OCI-LY3 (cell line): ENCODE measurements around the gene ZNF407.

Experiments
- H2AFZ ChIP-seq: fragments of 200-600, 300-600 bp; shearing (Covaris generic); 2 replicates; pipeline ENCODE4 v1.6.0; 2014; ENCODE audit warnings: antibody characterized with exemption, low read depth, low read length
- H3K27ac ChIP-seq: fragments of 200-600, 300-600 bp; sonication (generic); 2 replicates; pipeline ENCODE4 v1.5.1; 2014; ENCODE audit warnings: mild to moderate bottlenecking, low read length, moderate library complexity, mixed read lengths
- H3K27me3 ChIP-seq: fragments of 200-600, 300-600 bp; sonication (generic); 2 replicates; pipeline ENCODE4 v1.6.1; 2014; ENCODE audit warnings: low read depth, low read length, mixed read lengths
- H3K36me3 ChIP-seq: fragments of 200-600, 300-600 bp; sonication (generic); replicated peaks from 2 replicates; pipeline ENCODE3; 2014; ENCODE audit warnings: low read depth, low read length, mixed read lengths
- H3K4me1 ChIP-seq: fragments of 300-600, 200-600 bp; sonication (generic); 2 replicates; pipeline ENCODE4 v1.6.1; 2014; ENCODE audit warnings: low read length, mixed read lengths
- H3K4me2 ChIP-seq: fragments of 200-600, 300-600 bp; sonication (generic); 2 replicates; pipeline ENCODE4 v1.6.1; 2014; ENCODE audit warnings: low read length, mixed read lengths
- H3K4me3 ChIP-seq: fragments of 300-600, 200-600 bp; sonication (generic); 2 replicates; pipeline ENCODE4 v1.5.1; 2014; ENCODE audit warnings: antibody characterized with exemption, mild to moderate bottlenecking, low read length, moderate library complexity
- H3K79me2 ChIP-seq: fragments of 300-600, 200-600 bp; shearing (Covaris generic); 2 replicates; pipeline ENCODE4 v1.6.1; 2014; ENCODE audit warnings: mild to moderate bottlenecking, low read length, mixed read lengths
- H3K9ac ChIP-seq: fragments of 300-600, 200-600 bp; shearing (Covaris generic); 2 replicates; pipeline ENCODE4 v1.6.0; 2014; ENCODE audit warnings: mild to moderate bottlenecking, low read length, moderate library complexity
- H3K9me3 ChIP-seq: fragments of 200-600, 300-600 bp; shearing (Covaris generic); 2 replicates; pipeline ENCODE4 v1.6.1; 2014; ENCODE audit warnings: low read length, mixed read lengths; ENCODE audit not compliant: insufficient read depth
- H4K20me1 ChIP-seq: fragments of 200-600, 300-600 bp; sonication (generic); 2 replicates; pipeline ENCODE4 v1.6.1; 2016; ENCODE audit warnings: low read length, mixed read lengths; ENCODE audit not compliant: insufficient read depth
- EZH2phosphoT487 ChIP-seq: fragments of 200-600 bp; shearing (Covaris generic); IDR thresholded peaks from 2 replicates; pipeline ENCODE4 v1.6.1; 2018; ENCODE audit warnings: antibody characterized with exemption, mixed run types, low read depth
- TF ChIP-seq, protein P1 (sequence below): fragments of 200-600, 300-600 bp; sonication (generic); IDR thresholded peaks from 2 replicates; pipeline ENCODE4 v1.5.1; 2014; ENCODE audit warnings: antibody characterized with exemption, low read length, low read depth

The ZNF407 gene

GRCh38 chr18:75057169-75057960, 459.7 kb downstream of the ZNF407 start:
- H3K27me3 ChIP-seq: no peaks in the 10 kb centered on the region
- H3K4me3 ChIP-seq: no peak overlapping the region
- H3K36me3 ChIP-seq: no peaks in the 10 kb centered on the region
- H3K27ac ChIP-seq: no peak overlapping the region
- no peaks in the 10 kb centered on the region for H3K4me1 ChIP-seq
- H3K9me3 ChIP-seq: no peaks in the 10 kb centered on the region
- H3K79me2 ChIP-seq: no peaks in the 10 kb centered on the region
- no peak overlapping the region for H2AFZ ChIP-seq
- no peak overlapping the region for H3K9ac ChIP-seq
- TF ChIP-seq, protein P1, sequence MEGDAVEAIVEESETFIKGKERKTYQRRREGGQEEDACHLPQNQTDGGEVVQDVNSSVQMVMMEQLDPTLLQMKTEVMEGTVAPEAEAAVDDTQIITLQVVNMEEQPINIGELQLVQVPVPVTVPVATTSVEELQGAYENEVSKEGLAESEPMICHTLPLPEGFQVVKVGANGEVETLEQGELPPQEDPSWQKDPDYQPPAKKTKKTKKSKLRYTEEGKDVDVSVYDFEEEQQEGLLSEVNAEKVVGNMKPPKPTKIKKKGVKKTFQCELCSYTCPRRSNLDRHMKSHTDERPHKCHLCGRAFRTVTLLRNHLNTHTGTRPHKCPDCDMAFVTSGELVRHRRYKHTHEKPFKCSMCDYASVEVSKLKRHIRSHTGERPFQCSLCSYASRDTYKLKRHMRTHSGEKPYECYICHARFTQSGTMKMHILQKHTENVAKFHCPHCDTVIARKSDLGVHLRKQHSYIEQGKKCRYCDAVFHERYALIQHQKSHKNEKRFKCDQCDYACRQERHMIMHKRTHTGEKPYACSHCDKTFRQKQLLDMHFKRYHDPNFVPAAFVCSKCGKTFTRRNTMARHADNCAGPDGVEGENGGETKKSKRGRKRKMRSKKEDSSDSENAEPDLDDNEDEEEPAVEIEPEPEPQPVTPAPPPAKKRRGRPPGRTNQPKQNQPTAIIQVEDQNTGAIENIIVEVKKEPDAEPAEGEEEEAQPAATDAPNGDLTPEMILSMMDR: no peak
- TF ChIP-seq EZH2phosphoT487: no peak
- no peaks in the 10 kb centered on the region for H4K20me1 ChIP-seq
- no peak overlapping the region for H3K4me2 ChIP-seq

GRCh38 chr18:75060185-75060584, 462.5 kb downstream of the ZNF407 start:
- Histone ChIP-seq H3K4me2 (no peak overlapping the region), H3K4me1 (no peaks in the 10 kb centered on the region), H2AFZ (no peak overlapping the region), H3K79me2 (no peaks in the 10 kb centered on the region), H3K4me3 (no peak overlapping the region), H3K9me3 (no peaks in the 10 kb centered on the region), H3K36me3 (no peaks in the 10 kb centered on the region), H3K27me3 (no peaks in the 10 kb centered on the region), H3K27ac (no peak overlapping the region), H4K20me1 (no peaks in the 10 kb centered on the region), H3K9ac (no peak overlapping the region)
- TF ChIP-seq EZH2phosphoT487: no peak
- TF ChIP-seq, protein P1: no peak

DNA sequence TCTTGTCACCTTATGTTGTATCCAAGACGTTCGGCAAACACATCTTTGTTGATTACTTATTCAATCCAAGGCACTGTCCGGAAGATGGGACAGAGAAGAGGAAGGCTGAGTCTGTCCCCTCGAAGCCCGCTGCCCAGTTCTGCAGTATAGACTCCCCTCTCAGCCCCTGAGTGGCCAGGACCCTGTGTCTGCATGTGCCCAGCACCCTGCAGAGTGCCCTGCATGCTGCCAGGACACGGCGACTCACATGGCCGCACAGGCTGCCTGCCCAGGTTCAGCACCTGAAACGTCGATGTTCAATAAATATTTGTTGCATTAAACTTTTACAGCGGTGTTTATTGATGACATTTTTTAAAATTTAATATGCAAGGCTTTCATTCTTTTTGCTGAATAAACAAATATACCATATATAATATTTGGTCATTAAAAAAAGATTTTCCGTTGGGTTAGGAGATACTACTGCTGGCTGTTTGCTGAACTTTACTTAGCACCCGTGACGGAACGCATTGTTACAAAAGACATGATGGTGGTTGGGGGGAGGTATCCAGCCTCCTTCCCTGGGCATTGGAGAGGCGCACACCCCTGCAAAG, 464.7 kb downstream of the ZNF407 start:
- no peaks in the 10 kb centered on the region for H3K36me3 ChIP-seq
- no peak for TF ChIP-seq EZH2phosphoT487
- TF ChIP-seq, protein P1: no peak
- no peak overlapping the region for H3K27ac ChIP-seq
- H3K79me2 ChIP-seq: no peaks in the 10 kb centered on the region
- H4K20me1 ChIP-seq: no peaks in the 10 kb centered on the region
- no peaks in the 10 kb centered on the region for H3K4me1 ChIP-seq
- no peaks in the 10 kb centered on the region for H3K9me3 ChIP-seq
- H2AFZ ChIP-seq: no peak overlapping the region
- H3K9ac ChIP-seq: no peak overlapping the region
- no peak overlapping the region for H3K4me3 ChIP-seq
- no peaks in the 10 kb centered on the region for H3K27me3 ChIP-seq
- H3K4me2 ChIP-seq: no peak overlapping the region

DNA sequence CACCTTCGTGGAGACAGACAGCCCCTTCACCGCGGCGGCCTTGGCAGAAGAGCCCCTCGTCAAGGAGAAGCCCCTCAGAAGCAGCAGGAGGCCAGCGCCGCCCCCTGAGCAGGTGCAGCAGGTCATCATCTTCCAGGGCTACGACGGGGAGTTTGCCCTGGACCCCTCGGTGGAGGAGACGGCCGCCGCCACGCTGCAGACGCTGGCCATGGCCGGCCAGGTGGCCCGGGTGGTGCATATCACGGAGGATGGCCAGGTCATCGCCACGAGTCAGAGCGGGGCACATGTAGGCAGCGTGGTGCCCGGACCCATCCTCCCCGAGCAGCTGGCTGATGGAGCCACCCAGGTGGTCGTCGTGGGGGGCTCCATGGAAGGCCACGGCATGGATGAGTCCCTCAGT, 465.5 kb downstream of the ZNF407 start:
- no peak overlapping the region for H3K4me3 ChIP-seq
- H3K9me3 ChIP-seq: no peaks in the 10 kb centered on the region
- no peak overlapping the region for H3K27ac ChIP-seq
- no peaks in the 10 kb centered on the region for H4K20me1 ChIP-seq
- no peak overlapping the region for H2AFZ ChIP-seq
- no peak overlapping the region for H3K9ac ChIP-seq
- H3K79me2 ChIP-seq: no peaks in the 10 kb centered on the region
- no peaks in the 10 kb centered on the region for H3K4me1 ChIP-seq
- TF ChIP-seq EZH2phosphoT487: no peak
- TF ChIP-seq, protein P1: no peak
- H3K4me2 ChIP-seq: no peak overlapping the region
- H3K27me3 ChIP-seq: no peaks in the 10 kb centered on the region
- no peaks in the 10 kb centered on the region for H3K36me3 ChIP-seq
